ENCODE results near the gene TUBGCP6.

The TUBGCP6 gene

GRCh38 chr22:50176850-50177536 is 67.8 kb downstream of the TUBGCP6 start:
- H3K4me1 ChIP-seq (ENCODE audit: low read depth, poor library complexity, severe bottlenecking), result no peaks in the 10 kb centered on the region
- H3K36me3 ChIP-seq (ENCODE audit: insufficient read depth), result no peaks in the 10 kb centered on the region
- H3K27me3 ChIP-seq (ENCODE audit: insufficient read depth, low read depth), result no peaks in the 10 kb centered on the region
- H3K79me2 ChIP-seq (ENCODE audit: insufficient read depth, low read depth), result no peaks in the 10 kb centered on the region
- H3K4me3 ChIP-seq (IDR thresholded peaks at IDR 0.05; ENCODE audit: insufficient read depth, low read depth, low read length), result no peak overlapping the region
- no peak for TF ChIP-seq CTCF (conservative IDR thresholded peaks at IDR 0.05; ENCODE audit: low read depth, low read length)
- H3K27ac ChIP-seq, result no peak overlapping the region
- H3K4me2 ChIP-seq, result no peak overlapping the region
- no peak overlapping the region for H2AFZ ChIP-seq (ENCODE audit: low read depth)
- no peaks in the 10 kb centered on the region for H4K20me1 ChIP-seq (ENCODE audit: insufficient read depth)
- no peak overlapping the region for H3K9ac ChIP-seq

- no peak for TF ChIP-seq CTCF (conservative IDR thresholded peaks at IDR 0.05; ENCODE audit: low read depth, low read length)
- no peak overlapping the region for H2AFZ ChIP-seq (ENCODE audit: low read depth)
- H3K4me1 ChIP-seq (ENCODE audit: low read depth, poor library complexity, severe bottlenecking), result no peaks in the 10 kb centered on the region
- no peak overlapping the region for H3K4me3 ChIP-seq (IDR thresholded peaks at IDR 0.05; ENCODE audit: insufficient read depth, low read depth, low read length)
- no peaks in the 10 kb centered on the region for H4K20me1 ChIP-seq (ENCODE audit: insufficient read depth)
- no peaks in the 10 kb centered on the region for H3K79me2 ChIP-seq (ENCODE audit: insufficient read depth, low read depth)
- H3K9ac ChIP-seq, result no peak overlapping the region
- no peak overlapping the region for H3K27ac ChIP-seq
- H3K27me3 ChIP-seq (ENCODE audit: insufficient read depth, low read depth), result no peaks in the 10 kb centered on the region
- H3K36me3 ChIP-seq (ENCODE audit: insufficient read depth), result no peaks in the 10 kb centered on the region
- no peak overlapping the region for H3K4me2 ChIP-seq
Measured at GRCh38 chr22:50175921-50176849, 68.6 kb downstream of the TUBGCP6 start.

GRCh38 chr22:50175191-50175461 is 69.7 kb downstream of the TUBGCP6 start:
- H3K36me3 ChIP-seq (ENCODE audit: insufficient read depth), result no peaks in the 10 kb centered on the region
- no peak overlapping the region for H3K4me2 ChIP-seq
- H3K4me1 ChIP-seq (ENCODE audit: low read depth, poor library complexity, severe bottlenecking), result no peaks in the 10 kb centered on the region
- H3K9ac ChIP-seq, result no peak overlapping the region
- no peak overlapping the region for H2AFZ ChIP-seq (ENCODE audit: low read depth)
- TF ChIP-seq CTCF (conservative IDR thresholded peaks at IDR 0.05; ENCODE audit: low read depth, low read length), result no peak
- no peaks in the 10 kb centered on the region for H3K27me3 ChIP-seq (ENCODE audit: insufficient read depth, low read depth)
- H3K27ac ChIP-seq, result no peak overlapping the region
- no peaks in the 10 kb centered on the region for H3K79me2 ChIP-seq (ENCODE audit: insufficient read depth, low read depth)
- H4K20me1 ChIP-seq (ENCODE audit: insufficient read depth), result no peaks in the 10 kb centered on the region
- no peak overlapping the region for H3K4me3 ChIP-seq (IDR thresholded peaks at IDR 0.05; ENCODE audit: insufficient read depth, low read depth, low read length)

- Histone ChIP-seq H3K27ac (no peak overlapping the region), H3K4me1 (ENCODE audit: low read depth, poor library complexity, severe bottlenecking) (no peaks in the 10 kb centered on the region), H3K27me3 (ENCODE audit: insufficient read depth, low read depth) (no peaks in the 10 kb centered on the region), H3K4me3 (IDR thresholded peaks at IDR 0.05; ENCODE audit: insufficient read depth, low read depth, low read length) (no peak overlapping the region), H2AFZ (ENCODE audit: low read depth) (no peak overlapping the region), H3K9ac (no peak overlapping the region), H3K36me3 (ENCODE audit: insufficient read depth) (no peaks in the 10 kb centered on the region), H3K4me2 (no peak overlapping the region), H4K20me1 (ENCODE audit: insufficient read depth) (no peaks in the 10 kb centered on the region), H3K79me2 (ENCODE audit: insufficient read depth, low read depth) (no peaks in the 10 kb centered on the region)
- no peak for TF ChIP-seq CTCF (conservative IDR thresholded peaks at IDR 0.05; ENCODE audit: low read depth, low read length)
Measured at GRCh38 chr22:50174382-50175190, 70.2 kb downstream of the TUBGCP6 start.

Measured in KMS-11 (cell line).